Epithelial cell of proximal tubule (primary cell): ENCODE results near the gene CCDC8. TPM values are rescaled to one million over a fixed set of nuclear protein-coding genes. Genes with fewer than 3 reads are reported as not detected.

Source experiments
- DNase-seq: peaks from one replicate; pipeline ENCODE4 v3.0.0-alpha.2; 2011; ENCODE audit warnings: low read depth
- H3K4me3 ChIP-seq: 2 replicates; pipeline ENCODE4 v1.5.1; 2011; ENCODE audit warnings: low read depth, mild to moderate bottlenecking, low read length
- total RNA-seq: library from RNA; depleted of rRNA; stranded (reverse); fragments of >200 nt; gene quantifications from 2 replicates; pipeline ENCODE4 v1.2.3, GENCODE V29; 2015
- TF ChIP-seq, protein P1 (sequence below): conservative IDR thresholded peaks from 2 replicates; pipeline ENCODE4 v1.5.1; 2012; ENCODE audit warnings: low read depth, mild to moderate bottlenecking, low read length

The CCDC8 gene
- total RNA-seq, 1 donor from 2014 or later, result 14.1 TPM

DNA sequence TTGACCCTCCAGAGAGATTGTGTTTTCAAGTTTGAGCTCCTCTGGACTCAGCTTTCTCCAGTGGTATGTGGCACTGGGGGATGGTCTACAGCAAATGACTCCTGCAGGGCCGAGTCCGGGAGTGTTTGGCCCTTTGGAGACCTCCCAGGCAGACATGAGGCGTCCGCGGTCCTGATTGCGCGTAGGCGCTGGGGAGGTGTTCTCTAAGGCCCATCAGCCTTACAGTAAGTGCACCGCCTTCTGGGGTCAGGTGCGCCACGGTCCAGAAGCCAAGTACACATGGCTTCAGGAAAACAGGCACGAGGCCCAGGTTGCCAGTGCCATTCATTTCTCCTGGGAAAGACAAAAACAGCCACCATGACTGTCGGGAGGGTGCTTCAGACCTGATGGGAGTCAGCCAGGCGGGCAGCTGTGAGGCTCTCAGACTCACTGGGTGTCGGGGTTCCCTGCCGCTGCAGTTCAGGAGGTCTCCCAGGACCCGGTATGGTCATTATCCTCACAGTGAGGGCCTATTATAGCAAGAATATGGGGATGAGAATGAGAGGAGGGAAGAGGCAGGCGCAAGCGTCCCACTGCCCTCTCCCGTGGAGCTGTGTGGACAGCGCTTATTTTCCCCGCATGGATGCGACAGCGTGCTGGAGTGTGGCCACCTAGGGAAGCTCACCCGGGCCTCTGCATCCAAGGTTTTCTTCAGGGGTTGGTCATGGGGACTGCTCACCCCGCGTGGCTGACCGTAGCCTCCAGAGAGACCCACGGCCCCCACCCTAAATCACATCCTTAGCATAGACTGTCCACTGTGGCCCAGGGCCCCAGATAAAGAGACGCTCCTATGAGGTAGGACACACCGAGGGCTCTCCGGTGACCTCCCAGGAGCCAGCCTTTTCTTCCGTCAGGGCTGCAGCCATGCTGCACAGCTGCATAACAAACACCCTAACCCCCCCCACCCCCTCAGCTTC lies 21.8 kb downstream of the CCDC8 start:
- DNase-seq, result no peak
- no peak overlapping the region for H3K4me3 ChIP-seq
- TF ChIP-seq, protein P1, sequence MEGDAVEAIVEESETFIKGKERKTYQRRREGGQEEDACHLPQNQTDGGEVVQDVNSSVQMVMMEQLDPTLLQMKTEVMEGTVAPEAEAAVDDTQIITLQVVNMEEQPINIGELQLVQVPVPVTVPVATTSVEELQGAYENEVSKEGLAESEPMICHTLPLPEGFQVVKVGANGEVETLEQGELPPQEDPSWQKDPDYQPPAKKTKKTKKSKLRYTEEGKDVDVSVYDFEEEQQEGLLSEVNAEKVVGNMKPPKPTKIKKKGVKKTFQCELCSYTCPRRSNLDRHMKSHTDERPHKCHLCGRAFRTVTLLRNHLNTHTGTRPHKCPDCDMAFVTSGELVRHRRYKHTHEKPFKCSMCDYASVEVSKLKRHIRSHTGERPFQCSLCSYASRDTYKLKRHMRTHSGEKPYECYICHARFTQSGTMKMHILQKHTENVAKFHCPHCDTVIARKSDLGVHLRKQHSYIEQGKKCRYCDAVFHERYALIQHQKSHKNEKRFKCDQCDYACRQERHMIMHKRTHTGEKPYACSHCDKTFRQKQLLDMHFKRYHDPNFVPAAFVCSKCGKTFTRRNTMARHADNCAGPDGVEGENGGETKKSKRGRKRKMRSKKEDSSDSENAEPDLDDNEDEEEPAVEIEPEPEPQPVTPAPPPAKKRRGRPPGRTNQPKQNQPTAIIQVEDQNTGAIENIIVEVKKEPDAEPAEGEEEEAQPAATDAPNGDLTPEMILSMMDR, result no peak

DNA sequence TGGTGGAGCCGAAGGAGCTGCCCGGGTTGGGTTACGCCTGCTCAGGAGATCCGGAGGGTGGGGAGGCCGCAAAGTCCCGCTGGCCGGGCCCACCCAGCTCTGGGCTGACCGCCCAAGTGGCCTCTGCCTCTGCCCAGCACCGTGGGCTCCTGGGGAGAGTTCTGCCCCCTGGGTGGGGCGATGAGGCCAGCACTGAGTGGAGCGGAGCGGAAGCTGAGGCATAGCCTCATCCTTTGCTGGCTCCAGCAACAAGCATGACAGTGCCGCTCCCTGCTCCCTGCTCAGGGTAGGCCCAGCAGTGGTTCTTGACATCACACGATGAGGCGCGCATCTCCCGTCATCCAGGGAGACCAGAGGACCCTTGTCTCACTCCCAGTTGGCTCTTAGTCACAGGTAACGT lies 22.5 kb downstream of the CCDC8 start:
- no peak for DNase-seq
- TF ChIP-seq, protein P1, result no peak

DNA sequence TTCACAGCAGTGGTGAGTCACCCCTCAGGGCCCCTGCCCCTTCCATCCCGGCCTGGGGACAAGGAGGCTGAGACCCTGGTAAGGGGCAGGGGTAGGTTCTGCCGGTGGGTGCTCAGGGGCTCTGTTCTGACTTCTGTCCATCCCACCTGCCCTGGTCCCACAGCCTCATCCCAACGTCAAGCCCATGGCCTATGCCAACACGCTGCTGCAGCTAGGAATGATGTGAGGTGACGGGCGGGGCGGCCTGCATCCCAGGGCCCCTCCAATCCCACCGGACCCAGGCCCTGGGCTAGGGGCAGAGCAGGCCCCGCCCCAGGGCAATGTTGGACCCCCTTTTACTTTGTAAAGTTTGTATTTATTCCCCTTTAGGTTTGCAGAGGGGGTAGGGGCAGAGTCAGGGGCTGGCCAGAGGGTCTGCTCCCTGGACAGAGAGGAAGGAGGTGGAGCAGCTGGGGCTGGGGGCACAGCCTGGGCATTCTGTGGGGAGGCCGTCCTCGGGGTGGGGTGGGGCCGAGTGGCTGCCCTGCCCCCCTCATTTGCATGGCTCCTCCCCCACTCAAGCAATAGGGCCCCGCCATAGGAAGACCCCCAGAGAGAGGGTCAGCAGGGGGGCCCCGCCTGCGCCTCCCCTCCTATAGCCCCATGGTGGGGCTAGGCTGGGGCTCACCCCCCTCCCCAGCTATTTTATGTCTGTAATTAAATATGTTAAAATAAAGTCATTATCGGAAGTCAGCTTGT lies 23.1 kb downstream of the CCDC8 start:
- H3K4me3 ChIP-seq, result no peak overlapping the region
- no peak for DNase-seq
- TF ChIP-seq, protein P1, result no peak

More for the DNA sequence above, 22.5 kb downstream of the CCDC8 start:
- H3K4me3 ChIP-seq, result no peak overlapping the region

DNA sequence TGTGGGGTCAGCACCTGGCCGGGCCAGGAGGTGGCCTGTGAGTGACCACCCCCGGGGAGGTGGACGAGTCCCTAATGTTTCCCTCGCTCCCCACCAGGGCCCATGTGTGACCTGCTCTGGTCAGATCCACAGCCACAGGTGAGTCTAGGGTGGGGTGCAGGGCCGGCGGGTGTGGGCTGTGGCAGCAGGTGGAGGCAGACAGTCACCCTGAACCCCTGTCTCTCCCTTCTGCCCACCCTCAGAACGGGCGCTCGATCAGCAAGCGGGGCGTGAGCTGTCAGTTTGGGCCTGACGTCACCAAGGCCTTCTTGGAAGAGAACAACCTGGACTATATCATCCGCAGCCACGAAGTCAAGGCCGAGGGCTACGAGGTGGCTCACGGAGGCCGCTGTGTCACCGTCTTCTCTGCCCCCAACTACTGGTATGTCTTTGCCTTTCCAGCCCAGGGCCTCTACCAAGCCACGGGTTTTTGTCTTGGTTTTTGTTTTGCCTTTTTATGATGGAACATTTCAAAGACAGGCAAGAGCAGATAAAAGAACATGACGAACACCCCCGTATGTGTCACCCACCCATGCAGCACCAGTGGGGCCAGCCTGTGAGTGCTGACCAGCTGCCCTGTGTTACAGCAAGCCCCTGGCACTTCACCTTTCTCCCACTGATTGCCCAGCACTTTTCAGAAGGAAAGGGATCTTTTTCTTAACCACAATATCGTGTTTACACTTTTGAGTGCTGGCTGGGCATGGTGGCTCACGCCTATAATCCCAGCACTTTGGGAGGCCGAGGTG lies 24.9 kb downstream of the CCDC8 start:
- TF ChIP-seq, protein P1, result no peak
- DNase-seq, result no peak

DNA sequence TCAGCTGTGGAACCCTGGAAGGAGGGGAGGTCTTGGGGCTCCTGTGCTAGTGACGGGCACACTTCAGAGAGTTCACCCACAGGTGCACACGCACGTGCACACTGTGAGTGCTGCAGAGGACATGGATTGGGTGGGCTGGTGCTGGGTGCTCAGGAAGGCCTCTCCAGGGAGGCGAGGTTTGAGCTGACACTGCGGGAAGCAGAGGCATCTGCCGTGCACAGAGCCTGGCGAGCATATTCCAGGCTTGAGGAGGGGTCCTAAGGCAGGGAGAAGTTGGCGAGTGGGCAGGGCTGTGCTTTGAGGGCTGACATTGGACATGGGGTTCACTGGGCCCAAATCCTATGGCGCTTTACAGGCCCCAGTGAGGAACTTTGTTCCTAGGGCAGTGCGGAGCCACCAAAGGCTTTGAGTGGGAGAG lies 25.6 kb downstream of the CCDC8 start:
- DNase-seq, result no peak
- TF ChIP-seq, protein P1, result no peak
- H3K4me3 ChIP-seq, result no peak overlapping the region

More for the DNA sequence above, 24.9 kb downstream of the CCDC8 start:
- no peak overlapping the region for H3K4me3 ChIP-seq

DNA sequence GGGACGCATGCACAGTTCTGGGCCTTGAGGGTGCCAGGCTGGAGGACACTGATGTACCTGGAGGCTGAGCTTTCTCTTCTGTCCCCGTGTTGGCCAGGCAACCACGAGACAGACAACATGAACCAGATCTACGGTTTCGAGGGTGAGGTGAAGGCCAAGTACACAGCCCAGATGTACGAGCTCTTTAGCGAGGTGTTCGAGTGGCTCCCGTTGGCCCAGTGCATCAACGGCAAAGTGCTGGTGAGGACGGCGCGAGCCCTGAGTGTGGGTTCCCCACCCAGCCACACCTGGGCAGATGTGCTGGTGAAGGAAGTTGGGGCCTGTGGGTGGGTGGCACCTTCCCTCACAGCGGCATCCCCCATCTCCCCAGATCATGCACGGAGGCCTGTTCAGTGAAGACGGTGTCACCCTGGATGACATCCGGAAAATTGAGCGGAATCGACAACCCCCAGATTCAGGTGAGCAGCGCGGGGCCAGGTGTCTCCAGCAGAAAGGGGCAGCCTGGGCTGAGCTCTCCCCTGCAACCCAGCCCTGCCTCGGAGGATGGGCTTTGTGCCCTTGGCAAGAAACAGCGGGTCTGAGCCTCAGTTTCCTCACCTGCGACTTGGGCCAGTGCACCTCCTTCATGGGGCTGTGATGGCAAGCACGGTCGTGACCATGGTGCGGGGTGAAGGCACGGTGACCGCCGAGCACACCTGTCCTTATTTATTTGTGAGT lies 26.2 kb downstream of the CCDC8 start:
- no peak for DNase-seq
- no peak overlapping the region for H3K4me3 ChIP-seq
- TF ChIP-seq, protein P1, result no peak
